DND-41 (cell line): ENCODE results near the gene FBLN5.
"Not testable (repeated sequence)": the region's sequence is repeated elsewhere in the genome, so short reads cannot be mapped to it uniquely, and the experiment has no call there.

Experiments
- EZH2 ChIP-seq: IDR thresholded peaks from 3 replicates; pipeline ENCODE4 v1.6.1; 2012; ENCODE audit warnings: borderline replicate concordance, low read depth, mild to moderate bottlenecking, moderate library complexity, low read length, inconsistent platforms; ENCODE audit not compliant: severe bottlenecking
- TF ChIP-seq, protein P1 (sequence below): IDR thresholded peaks from 2 replicates; pipeline ENCODE4 v1.5.1; 2012; ENCODE audit warnings: borderline replicate concordance, low read length, moderate library complexity, mild to moderate bottlenecking; ENCODE audit not compliant: poor library complexity, severe bottlenecking; ENCODE audit errors: extremely low read depth

DNA sequence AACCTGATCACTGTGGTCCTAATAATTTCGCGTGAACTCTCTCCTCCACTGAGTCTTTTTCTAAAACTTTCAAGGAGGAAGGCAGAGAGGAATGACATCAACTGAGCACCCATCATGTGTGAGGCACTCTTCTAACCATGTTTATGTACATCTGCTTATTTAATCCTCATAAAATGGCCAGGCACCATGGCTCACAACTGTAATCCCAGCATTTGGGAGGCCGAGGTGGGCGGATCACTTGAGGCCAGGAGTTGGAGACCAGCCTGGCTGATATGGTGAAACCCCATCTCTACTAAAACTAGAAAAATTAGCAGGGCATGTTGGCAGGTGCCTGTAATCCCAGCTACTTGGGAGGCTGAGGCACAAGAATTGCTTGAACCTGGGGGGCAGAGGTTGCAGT lies 76.1 kb downstream of the FBLN5 start:
- TF ChIP-seq, protein P1, sequence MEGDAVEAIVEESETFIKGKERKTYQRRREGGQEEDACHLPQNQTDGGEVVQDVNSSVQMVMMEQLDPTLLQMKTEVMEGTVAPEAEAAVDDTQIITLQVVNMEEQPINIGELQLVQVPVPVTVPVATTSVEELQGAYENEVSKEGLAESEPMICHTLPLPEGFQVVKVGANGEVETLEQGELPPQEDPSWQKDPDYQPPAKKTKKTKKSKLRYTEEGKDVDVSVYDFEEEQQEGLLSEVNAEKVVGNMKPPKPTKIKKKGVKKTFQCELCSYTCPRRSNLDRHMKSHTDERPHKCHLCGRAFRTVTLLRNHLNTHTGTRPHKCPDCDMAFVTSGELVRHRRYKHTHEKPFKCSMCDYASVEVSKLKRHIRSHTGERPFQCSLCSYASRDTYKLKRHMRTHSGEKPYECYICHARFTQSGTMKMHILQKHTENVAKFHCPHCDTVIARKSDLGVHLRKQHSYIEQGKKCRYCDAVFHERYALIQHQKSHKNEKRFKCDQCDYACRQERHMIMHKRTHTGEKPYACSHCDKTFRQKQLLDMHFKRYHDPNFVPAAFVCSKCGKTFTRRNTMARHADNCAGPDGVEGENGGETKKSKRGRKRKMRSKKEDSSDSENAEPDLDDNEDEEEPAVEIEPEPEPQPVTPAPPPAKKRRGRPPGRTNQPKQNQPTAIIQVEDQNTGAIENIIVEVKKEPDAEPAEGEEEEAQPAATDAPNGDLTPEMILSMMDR, result not testable (repeated sequence)
- TF ChIP-seq EZH2, result not testable (repeated sequence)
